ENCODE data around the gene ZNF597.

ZNF597 gene

GRCh38 chr16:3443108-3444031, at the start of gene ZNF597, which contains the start of gene NAA60:
Gene ZNF597 (minus strand): TSS chr16:3443504. CDS start chr16:3443153, 351 bp downstream.
Gene NAA60 (plus strand): TSS chr16:3443680. CDS start chr16:3476228, 32,548 bp downstream.
- peak; percentile 97 for DNase-seq

GRCh38 chr16:3492356-3492755, 49.1 kb upstream of the ZNF597 start:
- no peak for DNase-seq

GRCh38 chr16:3490911-3491629, 47.8 kb upstream of the ZNF597 start:
- DNase-seq, result peak; percentile 15

GRCh38 chr16:3488801-3489200, 45.5 kb upstream of the ZNF597 start:
- DNase-seq, result no peak

- DNase-seq, result peak; percentile 8
These were observed 44.5 kb upstream of the ZNF597 start for GRCh38 chr16:3487521-3488410.

- no peak for DNase-seq
These were observed 43.4 kb upstream of the ZNF597 start for GRCh38 chr16:3486506-3487215.

- peak; percentile 23 for DNase-seq
These were observed 42.7 kb upstream of the ZNF597 start for GRCh38 chr16:3485821-3486505.

GRCh38 chr16:3485097-3485745, 41.9 kb upstream of the ZNF597 start:
- DNase-seq, result no peak

- DNase-seq, result no peak
These were observed 41.2 kb upstream of the ZNF597 start for GRCh38 chr16:3484318-3485096.

GRCh38 chr16:3482659-3483241, 39.4 kb upstream of the ZNF597 start:
- no peak for DNase-seq

- DNase-seq, result no peak
These were observed 38.7 kb upstream of the ZNF597 start for GRCh38 chr16:3481696-3482658.

- DNase-seq, result no peak
These were observed 37.8 kb upstream of the ZNF597 start for GRCh38 chr16:3480901-3481695.

- no peak for DNase-seq
These were observed 36.4 kb upstream of the ZNF597 start for GRCh38 chr16:3479654-3480216.

- no peak for DNase-seq
These were observed 35.1 kb upstream of the ZNF597 start for GRCh38 chr16:3478242-3478925.

GRCh38 chr16:3476409-3476808, 33.1 kb upstream of the ZNF597 start:
- no peak for DNase-seq

GRCh38 chr16:3475604-3476375, 32.5 kb upstream of the ZNF597 start:
- DNase-seq, result no peak
